Progenitor cell of endocrine pancreas (in vitro differentiated cells): ENCODE measurements around the gene AGXT. TPM values are rescaled to one million over a fixed set of nuclear protein-coding genes. Genes with fewer than 3 reads are reported as not detected.

Experiments
- DNase-seq: peaks from one replicate; pipeline ENCODE4 v3.0.0; 2021; ENCODE audit warnings: low spot score; ENCODE audit not compliant: unreplicated experiment
- H3K27ac Mint-ChIP-seq: 2 replicates; pipeline ENCODE4 v1.8.0; 2021; ENCODE audit warnings: mild to moderate bottlenecking, moderate library complexity, mixed read lengths
- H3K27me3 Mint-ChIP-seq: 2 replicates; pipeline ENCODE4 v1.8.0; 2021; ENCODE audit warnings: mixed read lengths
- H3K36me3 Mint-ChIP-seq: 2 replicates; pipeline ENCODE4 v1.8.0; 2022; ENCODE audit warnings: mixed read lengths; ENCODE audit not compliant: insufficient read depth
- H3K4me1 Mint-ChIP-seq: 2 replicates; pipeline ENCODE4 v1.8.0; 2021; ENCODE audit warnings: low read depth, mixed read lengths
- H3K4me3 Mint-ChIP-seq: 2 replicates; pipeline ENCODE4 v1.8.0; 2021; ENCODE audit warnings: low read depth, mild to moderate bottlenecking, moderate library complexity, mixed read lengths
- H3K9me3 Mint-ChIP-seq: 2 replicates; pipeline ENCODE4 v1.8.0; 2021; ENCODE audit warnings: low read depth, mixed read lengths
- total RNA-seq: library from RNA; stranded (reverse); gene quantifications from 2 replicates; pipeline ENCODE4 v1.2.1, GENCODE V29; 2021
- TF ChIP-seq, protein P1 (sequence below): fragments of 200-600 bp; sonication (generic); IDR thresholded peaks from one replicate; pipeline ENCODE4 v1.5.0; 2021; ENCODE audit warnings: antibody characterized with exemption, mild to moderate bottlenecking; ENCODE audit not compliant: unreplicated experiment

The AGXT gene
- total RNA-seq, 1 donor from 2014 or later: 1.2 TPM

DNA sequence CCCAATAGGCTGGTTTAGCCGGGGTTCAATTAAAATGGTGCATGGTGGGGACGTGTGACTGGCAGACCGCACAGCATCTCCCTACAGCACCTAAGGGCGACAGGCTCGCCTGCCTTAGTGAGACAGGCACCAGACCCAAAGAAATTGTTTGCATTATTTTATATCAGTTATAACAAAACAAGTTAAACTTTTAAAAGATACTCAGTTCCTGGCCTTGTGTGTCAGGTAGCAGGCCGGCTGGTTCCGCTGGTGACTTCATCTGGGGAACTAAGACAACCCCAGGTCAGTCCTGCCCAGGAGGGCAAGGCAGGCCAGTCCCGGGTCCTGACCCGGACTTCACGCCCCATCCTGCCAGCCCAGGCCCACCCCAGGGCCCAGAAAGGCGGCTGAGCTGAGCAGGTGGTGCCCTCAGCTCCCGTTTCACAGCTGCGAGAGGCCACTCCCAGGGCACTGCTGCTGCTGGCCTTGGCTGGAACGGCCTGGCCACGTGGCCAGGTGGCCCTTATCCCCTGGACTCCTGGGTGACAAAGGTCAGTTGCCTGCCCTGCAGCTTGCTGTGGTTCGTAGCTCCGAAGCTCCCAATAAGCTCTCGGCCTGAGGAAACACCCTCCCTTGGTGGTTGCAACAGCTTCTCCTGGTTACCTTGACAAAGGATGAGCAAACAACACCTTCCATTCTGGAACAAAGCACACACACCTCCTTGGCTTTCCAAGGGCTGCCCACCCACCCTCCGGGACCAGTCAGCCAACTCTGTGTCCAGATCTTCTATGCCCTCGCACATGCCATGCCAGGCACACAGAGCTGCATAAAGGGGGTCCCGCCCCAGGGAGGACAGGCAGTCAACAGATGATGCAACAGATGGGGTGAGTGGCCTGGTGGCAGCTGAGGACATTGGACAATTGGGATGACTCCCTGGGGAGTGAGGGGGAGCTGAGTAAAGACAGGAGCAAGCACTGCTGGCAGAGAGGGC, 11.3 kb upstream of the AGXT start:
- H3K4me1 Mint-ChIP-seq: peaks cover 7% of the 10 kb centered on the region
- H3K36me3 Mint-ChIP-seq: no peaks in the 10 kb centered on the region
- no peak overlapping the region for H3K4me3 Mint-ChIP-seq
- peaks cover 4% of the 10 kb centered on the region for H3K9me3 Mint-ChIP-seq
- TF ChIP-seq, protein P1, sequence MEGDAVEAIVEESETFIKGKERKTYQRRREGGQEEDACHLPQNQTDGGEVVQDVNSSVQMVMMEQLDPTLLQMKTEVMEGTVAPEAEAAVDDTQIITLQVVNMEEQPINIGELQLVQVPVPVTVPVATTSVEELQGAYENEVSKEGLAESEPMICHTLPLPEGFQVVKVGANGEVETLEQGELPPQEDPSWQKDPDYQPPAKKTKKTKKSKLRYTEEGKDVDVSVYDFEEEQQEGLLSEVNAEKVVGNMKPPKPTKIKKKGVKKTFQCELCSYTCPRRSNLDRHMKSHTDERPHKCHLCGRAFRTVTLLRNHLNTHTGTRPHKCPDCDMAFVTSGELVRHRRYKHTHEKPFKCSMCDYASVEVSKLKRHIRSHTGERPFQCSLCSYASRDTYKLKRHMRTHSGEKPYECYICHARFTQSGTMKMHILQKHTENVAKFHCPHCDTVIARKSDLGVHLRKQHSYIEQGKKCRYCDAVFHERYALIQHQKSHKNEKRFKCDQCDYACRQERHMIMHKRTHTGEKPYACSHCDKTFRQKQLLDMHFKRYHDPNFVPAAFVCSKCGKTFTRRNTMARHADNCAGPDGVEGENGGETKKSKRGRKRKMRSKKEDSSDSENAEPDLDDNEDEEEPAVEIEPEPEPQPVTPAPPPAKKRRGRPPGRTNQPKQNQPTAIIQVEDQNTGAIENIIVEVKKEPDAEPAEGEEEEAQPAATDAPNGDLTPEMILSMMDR: no peak
- DNase-seq: no peak
- peak overlapping the region; percentile 47 for H3K27ac Mint-ChIP-seq
- H3K27me3 Mint-ChIP-seq: peaks cover 7% of the 10 kb centered on the region

DNA sequence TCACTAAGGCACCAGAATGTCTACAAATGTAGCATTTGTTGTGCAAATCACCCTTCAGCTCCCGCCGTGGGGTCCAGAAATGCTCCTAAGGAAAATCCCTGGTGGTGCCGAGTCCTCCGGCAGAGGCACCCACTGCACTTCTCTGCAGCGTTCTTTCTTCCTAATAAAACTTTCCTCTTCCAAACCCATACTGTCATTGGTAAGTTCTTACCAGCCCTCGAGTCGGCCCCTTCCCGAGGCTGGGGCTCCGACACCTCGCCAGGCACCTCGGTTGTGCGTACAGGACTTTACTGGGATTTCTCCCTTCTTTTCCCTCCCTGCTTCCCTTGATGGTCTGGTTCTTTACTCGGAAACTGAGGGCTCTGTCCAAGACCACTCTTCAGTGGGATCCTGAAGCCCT, 10.3 kb upstream of the AGXT start:
- peaks cover 4% of the 10 kb centered on the region for H3K9me3 Mint-ChIP-seq
- H3K4me3 Mint-ChIP-seq: no peak overlapping the region
- TF ChIP-seq, protein P1: no peak
- no peak overlapping the region for H3K27ac Mint-ChIP-seq
- peaks cover 10% of the 10 kb centered on the region for H3K27me3 Mint-ChIP-seq
- no peak for DNase-seq
- H3K36me3 Mint-ChIP-seq: no peaks in the 10 kb centered on the region
- peaks cover 7% of the 10 kb centered on the region for H3K4me1 Mint-ChIP-seq

DNA sequence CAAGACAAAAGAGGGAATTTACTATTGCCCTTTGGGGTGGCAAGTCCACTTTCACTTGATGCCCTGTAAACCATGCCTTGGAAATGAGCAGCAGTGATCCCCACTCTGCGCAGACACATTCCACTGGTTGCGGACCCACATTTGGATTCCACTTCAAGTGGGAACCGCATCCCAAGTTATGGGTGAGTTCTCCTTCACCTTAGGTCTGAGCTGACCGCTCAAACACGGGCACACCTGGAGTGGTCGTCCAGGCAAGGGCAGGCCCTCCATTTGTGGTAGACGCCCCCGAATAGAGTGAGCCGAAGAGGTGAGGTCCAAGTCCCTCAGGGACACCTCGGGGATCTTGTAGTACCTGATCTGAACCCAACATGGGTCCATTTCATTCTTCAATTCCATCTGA, 9.8 kb upstream of the AGXT start:
- Mint-ChIP-seq H3K36me3 (no peaks in the 10 kb centered on the region), H3K27ac (no peak overlapping the region), H3K27me3 (peaks cover 15% of the 10 kb centered on the region), H3K9me3 (peaks cover 4% of the 10 kb centered on the region), H3K4me3 (no peak overlapping the region), H3K4me1 (peaks cover 7% of the 10 kb centered on the region)
- TF ChIP-seq, protein P1: no peak
- no peak for DNase-seq

DNA sequence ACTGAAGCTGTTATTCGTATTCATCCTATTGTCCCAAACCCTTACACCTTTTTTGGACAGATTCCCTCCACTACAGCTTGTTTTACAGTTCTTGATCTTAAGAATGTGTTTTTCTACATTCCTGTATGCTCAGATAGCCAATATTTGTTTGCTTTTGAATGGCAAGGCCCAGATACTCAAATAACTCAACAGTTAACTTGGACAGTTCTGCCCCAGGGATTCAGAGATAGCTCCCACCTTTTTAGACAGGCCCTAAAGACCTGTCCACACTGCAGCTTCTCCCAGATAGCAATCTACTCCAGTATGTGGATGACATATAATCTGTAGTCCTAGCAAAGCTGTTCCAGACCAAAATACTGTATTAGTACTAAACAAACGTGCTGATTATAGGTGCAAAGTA, 7.1 kb upstream of the AGXT start:
- no peak for DNase-seq
- Mint-ChIP-seq H3K9me3 (no peaks in the 10 kb centered on the region), H3K4me3 (no peak overlapping the region), H3K4me1 (peaks cover 7% of the 10 kb centered on the region), H3K36me3 (no peaks in the 10 kb centered on the region), H3K27ac (no peak overlapping the region), H3K27me3 (peaks cover 27% of the 10 kb centered on the region)
- TF ChIP-seq, protein P1: no peak

DNA sequence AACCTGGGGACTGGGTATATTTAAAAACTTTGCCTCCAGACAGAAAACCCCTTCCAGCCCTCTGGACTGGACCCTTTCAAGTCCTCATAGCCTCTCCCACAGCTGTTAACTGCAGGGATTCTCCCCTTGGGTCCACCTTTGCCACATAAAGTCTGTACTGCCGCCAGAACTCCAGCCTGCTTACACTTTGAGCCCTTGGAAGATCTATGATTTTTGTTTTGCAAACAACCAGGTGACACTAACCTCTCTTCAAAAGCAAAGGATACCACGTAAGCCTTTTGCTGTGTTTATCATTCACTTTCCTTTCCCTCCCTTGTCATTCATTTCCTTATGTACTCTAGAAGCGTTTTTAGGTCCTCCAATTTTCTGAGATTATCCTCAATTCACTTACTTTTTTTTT, 4.1 kb upstream of the AGXT start:
- Mint-ChIP-seq H3K4me3 (no peak overlapping the region), H3K27ac (no peak overlapping the region), H3K9me3 (no peaks in the 10 kb centered on the region), H3K27me3 (peaks cover 25% of the 10 kb centered on the region), H3K36me3 (no peaks in the 10 kb centered on the region), H3K4me1 (peaks cover 11% of the 10 kb centered on the region)
- no peak for DNase-seq
- TF ChIP-seq, protein P1: no peak
